ENCODE measurements around the gene DPF3. TPM values are rescaled to one million over a fixed set of nuclear protein-coding genes. Genes with fewer than 3 reads are reported as not detected.

DPF3 gene
- total and polyA plus RNA-seq, 8 donors: 1.4 to 3.6 (median 1.9) TPM

GRCh38 chr14:72732022-72732780 lies 161.7 kb downstream of the DPF3 start:
- Histone ChIP-seq H3K36me3 (no peaks in the 10 kb centered on the region), H3K27ac (no peak overlapping the region), H3K4me1 (no peaks in the 10 kb centered on the region), H3K9me3 (no peaks in the 10 kb centered on the region), H3K27me3 (no peaks in the 10 kb centered on the region), H3K4me3 (no peak overlapping the region)
- ATAC-seq (no peak), DNase-seq (no peak)
- intact Hi-C loops (cut with DNase I): no loop called here
- TF ChIP-seq CTCF (IDR thresholded peaks at IDR 0.05): no peak

- H3K4me1 ChIP-seq: no peaks in the 10 kb centered on the region
- no peaks in the 10 kb centered on the region for H3K9me3 ChIP-seq
- ATAC-seq (no peak), DNase-seq (no peak)
- no peak overlapping the region for H3K4me3 ChIP-seq
- no peak for TF ChIP-seq CTCF (IDR thresholded peaks at IDR 0.05)
- H3K36me3 ChIP-seq: no peaks in the 10 kb centered on the region
- H3K27me3 ChIP-seq: no peaks in the 10 kb centered on the region
- H3K27ac ChIP-seq: no peak overlapping the region
- intact Hi-C loops (cut with DNase I): no loop called here
These were observed 162.5 kb downstream of the DPF3 start for GRCh38 chr14:72731252-72732020.

GRCh38 chr14:72730468-72730867 lies 163.4 kb downstream of the DPF3 start:
- Histone ChIP-seq H3K36me3 (no peaks in the 10 kb centered on the region), H3K4me3 (no peak overlapping the region), H3K9me3 (no peaks in the 10 kb centered on the region), H3K4me1 (no peaks in the 10 kb centered on the region), H3K27me3 (no peaks in the 10 kb centered on the region), H3K27ac (no peak overlapping the region)
- DNase-seq (no peak), ATAC-seq (no peak)
- intact Hi-C loops (cut with DNase I): no loop called here
- no peak for TF ChIP-seq CTCF (IDR thresholded peaks at IDR 0.05)

- DNase-seq (peak in 2 of 4 donors; percentile 35 to 65), ATAC-seq (no peak)
- Histone ChIP-seq H3K4me3 (no peak overlapping the region), H3K4me1 (no peaks in the 10 kb centered on the region), H3K9me3 (no peaks in the 10 kb centered on the region), H3K27me3 (no peaks in the 10 kb centered on the region), H3K27ac (no peak overlapping the region), H3K36me3 (no peaks in the 10 kb centered on the region)
- TF ChIP-seq CTCF (IDR thresholded peaks at IDR 0.05): no peak
- intact Hi-C loops (cut with DNase I): no loop called here
These were observed 167.5 kb downstream of the DPF3 start for GRCh38 chr14:72726444-72726843.

- no peak for ATAC-seq
These were observed 169.9 kb downstream of the DPF3 start for GRCh38 chr14:72723858-72724530.

More at GRCh38 chr14:72723858-72724530, 169.9 kb downstream of the DPF3 start:
- DNase-seq: peak in 1 of 4 donors; percentile 45
- Histone ChIP-seq H3K4me1 (no peaks in the 10 kb centered on the region), H3K27ac (no peak overlapping the region), H3K36me3 (no peaks in the 10 kb centered on the region), H3K27me3 (no peaks in the 10 kb centered on the region), H3K9me3 (no peaks in the 10 kb centered on the region), H3K4me3 (no peak overlapping the region)
- no peak for TF ChIP-seq CTCF (IDR thresholded peaks at IDR 0.05)
- intact Hi-C loops (cut with DNase I): no loop called here

All from left lung (tissue), 10 donors.